ENCODE results near the gene SIGLEC9.
A peak's percentile ranks its signal among the peaks of the same experiment; 100 is the strongest.

Gene SIGLEC9

GRCh38 chr19:51097796-51098195 is 26.9 kb upstream of the SIGLEC9 start:
- DNase-seq = no peak

GRCh38 chr19:51098365-51099046 is 26.2 kb upstream of the SIGLEC9 start:
- peak in 1 of 2 experiments; percentile 29 for DNase-seq

GRCh38 chr19:51099047-51099382 is 25.7 kb upstream of the SIGLEC9 start:
- no peak for DNase-seq

- DNase-seq = no peak
Measured at GRCh38 chr19:51100601-51101000, 24.1 kb upstream of the SIGLEC9 start.

GRCh38 chr19:51101171-51101865 is 23.4 kb upstream of the SIGLEC9 start:
- DNase-seq = no peak

GRCh38 chr19:51102991-51103390 is 21.7 kb upstream of the SIGLEC9 start:
- no peak for DNase-seq

- no peak for DNase-seq
Measured at GRCh38 chr19:51103926-51104341, 20.8 kb upstream of the SIGLEC9 start.

- no peak for DNase-seq
Measured at GRCh38 chr19:51107406-51108065, 17.2 kb upstream of the SIGLEC9 start.

GRCh38 chr19:51108066-51108804 is 16.5 kb upstream of the SIGLEC9 start, which contains the start of gene CTU1:
Gene CTU1 (minus strand): TSS chr19:51108409. CDS start chr19:51104569, 3,840 bp downstream.
- DNase-seq = peak; percentile 97 to 98

- no peak for DNase-seq
Measured at GRCh38 chr19:51108805-51109146, 15.9 kb upstream of the SIGLEC9 start.

- no peak for DNase-seq
Measured at GRCh38 chr19:51110666-51110971, 14.1 kb upstream of the SIGLEC9 start.

GRCh38 chr19:51111606-51112005 is 13.1 kb upstream of the SIGLEC9 start:
- DNase-seq = no peak

GRCh38 chr19:51114087-51114729 is 10.5 kb upstream of the SIGLEC9 start:
- peak in 1 of 2 experiments; percentile 35 for DNase-seq

- peak in 1 of 2 experiments; percentile 52 for DNase-seq
Measured at GRCh38 chr19:51116736-51117286, 7.9 kb upstream of the SIGLEC9 start.

- DNase-seq = no peak
Measured at GRCh38 chr19:51119101-51119500, 5.6 kb upstream of the SIGLEC9 start.

- no peak for DNase-seq
Measured at GRCh38 chr19:51119611-51120010, 5.1 kb upstream of the SIGLEC9 start.

GRCh38 chr19:51120160-51120559 is 4.5 kb upstream of the SIGLEC9 start:
- DNase-seq = no peak

- no peak for DNase-seq
Measured at GRCh38 chr19:51121257-51121656, 3.4 kb upstream of the SIGLEC9 start.

- no peak for DNase-seq
Measured at GRCh38 chr19:51122112-51122981, 2.4 kb upstream of the SIGLEC9 start.

GRCh38 chr19:51123381-51123800 is 1.3 kb upstream of the SIGLEC9 start:
- DNase-seq = peak; percentile 25 to 42

- no peak for DNase-seq
Measured at GRCh38 chr19:51123802-51124201, 904 bp upstream of the SIGLEC9 start.

- DNase-seq = no peak
Measured at GRCh38 chr19:51124216-51124615, 490 bp upstream of the SIGLEC9 start.

Measured in activated CD4-positive, alpha-beta T cell treated with anti-CD3 and anti-CD28 coated beads, Interleukin-2, amount 50 U/mL, for 48 hours (primary cell).